Type B pancreatic cell (in vitro differentiated cells): ENCODE data around the gene ALCAM. TPM values are rescaled to one million over a fixed set of nuclear protein-coding genes. Genes with fewer than 3 reads are reported as not detected.

Source experiments
- DNase-seq: peaks from one replicate; pipeline ENCODE4 v3.0.0; 2021; ENCODE audit warnings: mixed read lengths; ENCODE audit not compliant: unreplicated experiment; ENCODE audit errors: extremely low spot score
- H3K27ac Mint-ChIP-seq: 2 replicates; pipeline ENCODE4 v1.8.0; 2021; ENCODE audit warnings: mild to moderate bottlenecking, mixed read lengths
- H3K27me3 Mint-ChIP-seq: 2 replicates; pipeline ENCODE4 v1.8.0; 2021; ENCODE audit warnings: mixed read lengths
- H3K36me3 Mint-ChIP-seq: 2 replicates; pipeline ENCODE4 v1.8.0; 2021; ENCODE audit warnings: mixed read lengths
- H3K4me1 Mint-ChIP-seq: one replicate; pipeline ENCODE4 v1.8.0; 2021; ENCODE audit warnings: mixed read lengths; ENCODE audit not compliant: unreplicated experiment
- H3K4me3 Mint-ChIP-seq: 2 replicates; pipeline ENCODE4 v1.8.0; 2021; ENCODE audit warnings: mild to moderate bottlenecking, mixed read lengths
- H3K9me3 Mint-ChIP-seq: 2 replicates; pipeline ENCODE4 v1.8.0; 2021; ENCODE audit warnings: mixed read lengths
- CTCF ChIP-seq: fragments of 200-600 bp; sonication (generic); conservative IDR thresholded peaks from 2 replicates; pipeline ENCODE4 v1.5.0; 2021; ENCODE audit warnings: antibody characterized with exemption, mild to moderate bottlenecking
- total RNA-seq: library from RNA; stranded (reverse); gene quantifications from 2 replicates; pipeline ENCODE4 v1.2.1, GENCODE V29; 2021; ENCODE audit warnings: low replicate concordance

Gene ALCAM
- total RNA-seq, 1 donor from 2014 or later, result 101 TPM

DNA sequence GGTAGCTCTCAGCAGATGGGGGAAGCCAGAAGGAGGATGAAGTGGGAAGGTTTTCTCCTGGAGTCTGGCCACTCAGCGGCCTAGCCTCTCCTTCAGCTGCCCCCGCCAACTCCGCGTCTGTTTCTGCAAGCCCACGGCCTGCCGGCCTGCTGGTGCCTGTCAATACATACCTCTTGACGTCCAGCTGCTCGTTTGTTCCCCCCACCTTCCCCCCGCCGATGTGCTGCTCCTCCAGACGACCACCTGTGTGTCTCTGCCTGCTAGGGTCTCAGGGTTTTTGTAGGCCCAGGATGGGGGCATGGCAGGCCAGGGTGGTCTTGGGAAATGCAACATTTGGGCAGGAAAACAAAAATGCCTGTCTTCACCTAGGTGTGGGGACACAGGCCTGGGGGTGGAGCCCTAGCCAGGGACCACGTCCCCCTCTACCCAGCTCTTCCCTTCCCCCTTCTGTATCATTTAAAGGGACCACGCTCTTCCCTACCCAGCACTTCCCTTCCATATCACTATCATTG lies 137.8 kb downstream of the ALCAM start:
- Mint-ChIP-seq H3K4me3 (no peak overlapping the region), H3K27ac (no peak overlapping the region), H3K27me3 (no peaks in the 10 kb centered on the region), H3K4me1 (peaks cover 28% of the 10 kb centered on the region), H3K36me3 (peaks cover 8% of the 10 kb centered on the region), H3K9me3 (no peaks in the 10 kb centered on the region)
- TF ChIP-seq CTCF, result no peak
- no peak for DNase-seq

DNA sequence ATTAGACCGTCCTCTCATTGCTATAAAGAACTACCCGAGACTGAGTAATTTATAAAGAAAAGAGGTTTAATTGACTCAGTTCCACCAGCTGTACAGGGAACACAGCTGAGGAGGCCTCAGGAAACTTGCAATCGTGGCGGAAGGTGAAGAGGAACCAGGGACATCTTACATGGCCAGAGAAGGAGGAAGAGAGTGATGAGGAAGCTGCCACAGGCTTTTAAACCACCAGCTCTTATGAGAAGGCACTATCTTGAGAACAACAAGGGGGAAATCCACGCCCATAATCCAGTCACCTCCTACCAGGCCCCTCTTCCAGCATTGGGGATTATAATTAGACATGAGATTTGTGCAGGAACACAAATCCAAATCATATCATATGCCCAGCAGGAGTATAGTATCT lies 138.5 kb downstream of the ALCAM start:
- Mint-ChIP-seq H3K27me3 (no peaks in the 10 kb centered on the region), H3K9me3 (no peaks in the 10 kb centered on the region), H3K4me1 (peaks cover 24% of the 10 kb centered on the region), H3K36me3 (peaks cover 8% of the 10 kb centered on the region), H3K27ac (no peak overlapping the region), H3K4me3 (no peak overlapping the region)
- TF ChIP-seq CTCF, result no peak
- no peak for DNase-seq

DNA sequence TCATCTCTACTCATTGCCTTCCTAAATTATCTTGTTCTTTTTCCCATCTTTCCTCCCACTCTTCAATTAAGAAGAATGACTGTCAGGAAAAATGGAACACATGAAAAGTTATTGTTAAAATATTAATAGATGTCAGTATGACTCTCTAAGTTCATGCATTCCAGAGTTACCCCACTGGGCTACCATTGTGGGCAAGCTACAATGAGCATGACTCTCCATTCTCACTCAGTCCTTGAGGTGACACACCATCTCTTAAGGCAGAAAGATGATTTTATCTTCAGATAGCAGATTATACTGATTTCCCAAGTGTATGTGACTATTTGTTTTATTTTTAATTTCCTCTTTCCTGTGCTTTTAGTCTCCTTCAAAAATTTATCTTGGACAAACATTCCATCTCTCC lies 144.3 kb downstream of the ALCAM start:
- H3K36me3 Mint-ChIP-seq, result peaks cover 3% of the 10 kb centered on the region
- no peak overlapping the region for H3K4me3 Mint-ChIP-seq
- no peaks in the 10 kb centered on the region for H3K9me3 Mint-ChIP-seq
- no peak overlapping the region for H3K27ac Mint-ChIP-seq
- H3K27me3 Mint-ChIP-seq, result no peaks in the 10 kb centered on the region
- peaks cover 22% of the 10 kb centered on the region for H3K4me1 Mint-ChIP-seq
- TF ChIP-seq CTCF, result no peak
- no peak for DNase-seq

DNA sequence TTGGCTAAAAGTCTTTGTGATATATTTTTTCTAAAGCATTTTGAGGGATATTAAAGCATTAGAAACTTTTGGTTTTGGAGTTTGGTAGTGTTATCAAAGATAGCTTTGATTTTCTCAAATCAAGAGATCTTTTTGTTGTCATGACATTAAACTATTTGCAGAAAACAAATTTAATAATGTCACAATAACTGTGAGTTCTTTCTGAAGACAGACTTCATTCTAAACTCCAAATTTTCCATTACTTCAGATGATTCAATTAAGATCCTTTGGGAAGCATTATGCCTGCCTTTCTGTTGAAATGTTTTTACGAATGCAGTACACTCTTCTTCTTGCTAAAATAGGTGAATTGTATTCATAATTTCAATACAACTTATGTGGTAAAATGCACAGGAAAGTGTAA lies 145.4 kb downstream of the ALCAM start:
- Mint-ChIP-seq H3K4me3 (no peak overlapping the region), H3K36me3 (peaks cover 2% of the 10 kb centered on the region), H3K27me3 (no peaks in the 10 kb centered on the region), H3K9me3 (no peaks in the 10 kb centered on the region), H3K27ac (no peak overlapping the region), H3K4me1 (peaks cover 22% of the 10 kb centered on the region)
- no peak for DNase-seq
- TF ChIP-seq CTCF, result no peak

GRCh38 chr3:105513042-105513441 lies 146.3 kb downstream of the ALCAM start:
- Mint-ChIP-seq H3K4me1 (peaks cover 27% of the 10 kb centered on the region), H3K27me3 (no peaks in the 10 kb centered on the region), H3K4me3 (no peak overlapping the region), H3K9me3 (no peaks in the 10 kb centered on the region), H3K36me3 (no peaks in the 10 kb centered on the region), H3K27ac (no peak overlapping the region)
- no peak for TF ChIP-seq CTCF
- DNase-seq, result no peak

- Mint-ChIP-seq H3K9me3 (no peaks in the 10 kb centered on the region), H3K4me1 (peaks cover 30% of the 10 kb centered on the region), H3K4me3 (no peak overlapping the region), H3K27me3 (no peaks in the 10 kb centered on the region), H3K36me3 (no peaks in the 10 kb centered on the region), H3K27ac (no peak overlapping the region)
- DNase-seq, result no peak
- TF ChIP-seq CTCF, result no peak
These were observed 147.2 kb downstream of the ALCAM start for GRCh38 chr3:105513886-105514285.
